NCI-H82 treated with DMSO at 0.1 percent for 48 hours (cell line): Measurements from ENCODE around the gene GOSR1.
"Not testable (repeated sequence)": the region's sequence is repeated elsewhere in the genome, so short reads cannot be mapped to it uniquely, and the experiment has no call there.

ENCODE experiments used
- DNase-seq: peaks from one replicate; lab custom pipeline; 2025; ENCODE audit not compliant: unreplicated experiment; lab: John Stamatoyannopoulos, UW

Gene GOSR1

DNA sequence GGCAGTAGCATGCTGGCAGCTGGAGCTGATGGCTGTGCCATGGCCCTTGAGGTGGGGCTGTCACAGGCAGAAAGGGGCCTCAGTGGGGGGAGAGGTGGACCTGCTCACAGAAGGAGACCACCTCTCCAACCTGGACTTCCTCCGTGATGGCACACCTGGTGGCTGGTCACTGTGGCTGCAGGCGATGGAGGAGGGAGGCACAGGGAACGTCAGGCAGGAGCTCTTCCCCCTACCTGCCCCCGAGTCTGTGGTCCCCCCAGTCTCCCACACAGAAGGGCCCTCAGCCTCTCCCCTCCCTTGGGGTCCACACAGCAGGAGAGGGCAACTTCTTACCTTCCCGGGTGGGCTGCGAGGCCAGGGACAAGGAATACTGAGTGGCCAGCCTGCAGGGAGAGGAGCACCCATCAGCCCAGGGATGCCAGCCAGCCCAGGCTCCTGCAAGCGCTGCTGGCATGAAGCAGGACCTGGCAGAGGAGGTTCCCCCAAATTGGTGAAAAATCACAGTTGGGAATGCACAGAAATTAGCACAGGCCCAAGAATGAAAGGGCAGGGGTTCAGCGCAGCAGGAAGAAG, 96.5 kb downstream of the GOSR1 start:
- no peak for DNase-seq

DNA sequence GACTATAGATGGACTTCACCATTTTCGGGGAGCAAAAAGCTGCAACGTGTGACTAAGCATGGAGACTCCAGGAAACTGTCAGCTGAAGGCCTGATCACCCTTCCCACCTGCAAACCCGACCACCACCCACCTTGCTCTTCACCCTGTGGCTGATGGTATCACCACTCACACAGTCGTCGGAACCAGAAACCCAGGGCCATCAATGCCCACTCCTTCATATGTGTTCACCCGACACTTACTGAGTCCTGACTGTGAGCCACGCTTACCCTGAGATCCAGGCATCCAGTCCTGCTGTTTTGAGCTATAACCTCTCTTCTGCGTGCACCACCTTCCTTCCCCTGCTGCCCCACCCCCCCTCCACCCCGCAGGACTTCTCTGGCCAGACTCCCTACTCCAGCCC, 97.1 kb downstream of the GOSR1 start:
- not testable (repeated sequence) for DNase-seq

DNA sequence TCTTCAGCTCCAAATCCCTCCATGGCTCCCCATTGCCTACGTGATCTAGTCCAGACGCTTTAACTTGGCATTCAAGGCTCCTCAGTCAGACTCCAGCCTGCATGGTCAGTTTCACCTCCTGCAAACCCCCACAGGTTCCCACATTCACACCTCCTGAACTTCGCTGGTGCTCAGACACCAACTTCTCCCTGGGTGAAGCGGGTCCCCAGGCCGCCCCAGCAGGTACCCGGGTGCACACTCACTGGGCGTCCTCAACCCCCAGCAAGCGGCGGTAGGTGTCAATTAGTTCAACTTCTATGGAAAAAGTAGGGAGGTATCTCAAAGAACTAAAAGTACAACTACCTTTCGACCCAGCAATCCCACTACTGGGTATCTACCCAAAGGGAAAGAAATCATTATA, 97.6 kb downstream of the GOSR1 start:
- DNase-seq, result not testable (repeated sequence)

DNA sequence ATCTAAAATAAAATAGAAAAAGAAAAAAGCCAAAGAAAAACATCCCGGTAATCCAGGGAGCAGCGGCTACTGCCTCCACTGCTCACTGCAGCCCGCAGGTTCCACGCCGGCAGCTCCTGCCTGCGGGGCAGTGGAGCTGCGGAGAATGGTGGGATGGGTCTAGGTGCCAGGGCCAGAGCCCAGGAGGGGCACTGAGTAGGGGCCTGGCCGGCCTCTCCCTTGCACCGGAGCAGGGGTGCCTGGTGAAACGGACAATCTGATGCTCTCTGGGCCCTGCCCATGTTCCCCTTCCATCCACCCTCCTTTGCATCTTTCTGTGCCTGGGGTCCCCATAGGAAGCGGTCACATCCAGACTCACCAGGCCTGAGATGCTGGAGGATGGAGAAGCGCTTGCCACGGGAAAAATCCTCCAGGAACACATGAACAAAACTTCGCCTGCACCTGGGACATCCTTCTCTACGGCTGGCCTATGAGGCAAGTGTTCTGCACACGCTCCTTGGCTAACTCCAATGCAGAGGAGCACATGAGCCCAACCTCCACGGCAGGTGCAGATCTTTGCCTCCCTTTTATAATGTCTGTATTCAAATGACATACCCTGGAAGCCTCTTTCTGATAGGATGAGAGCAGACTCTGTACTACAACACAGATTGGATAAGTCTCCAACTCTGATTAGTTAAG, 98.6 kb downstream of the GOSR1 start:
- not testable (repeated sequence) for DNase-seq

DNA sequence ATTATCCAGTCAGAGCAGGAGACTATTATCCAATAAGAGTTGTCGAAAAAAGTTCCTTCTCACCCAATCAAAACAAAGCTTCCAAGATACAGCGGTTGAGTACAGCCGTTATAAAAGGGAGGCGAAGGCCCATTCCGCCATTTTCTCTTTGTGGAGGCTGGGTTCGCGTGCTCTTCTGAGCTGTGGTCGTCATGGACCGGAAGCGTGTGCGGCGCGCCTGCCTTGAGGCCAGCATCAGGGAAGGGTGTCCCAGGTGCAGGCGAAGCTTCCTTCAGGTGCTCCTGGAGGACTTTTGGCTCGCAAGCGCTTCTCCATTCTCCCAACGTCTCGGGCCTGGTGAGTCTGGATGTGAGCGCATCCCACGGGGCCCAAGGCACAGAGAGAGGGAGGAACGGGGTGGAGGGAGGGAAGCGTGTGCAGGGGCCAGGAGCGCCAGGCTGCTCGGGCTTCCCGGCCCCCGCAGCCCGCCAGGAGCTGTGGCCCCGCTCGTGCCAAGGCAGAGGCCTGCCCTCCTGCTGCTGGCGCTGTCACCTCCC, 99.2 kb downstream of the GOSR1 start:
- DNase-seq, result no peak
